Measurements from ENCODE around the gene PLAAT2.

PLAAT2 gene

GRCh38 chr11:63518548-63518947, 44.6 kb downstream of the PLAAT2 start:
- peak; percentile 10 for DNase-seq (ENCODE audit: low spot score)

DNA sequence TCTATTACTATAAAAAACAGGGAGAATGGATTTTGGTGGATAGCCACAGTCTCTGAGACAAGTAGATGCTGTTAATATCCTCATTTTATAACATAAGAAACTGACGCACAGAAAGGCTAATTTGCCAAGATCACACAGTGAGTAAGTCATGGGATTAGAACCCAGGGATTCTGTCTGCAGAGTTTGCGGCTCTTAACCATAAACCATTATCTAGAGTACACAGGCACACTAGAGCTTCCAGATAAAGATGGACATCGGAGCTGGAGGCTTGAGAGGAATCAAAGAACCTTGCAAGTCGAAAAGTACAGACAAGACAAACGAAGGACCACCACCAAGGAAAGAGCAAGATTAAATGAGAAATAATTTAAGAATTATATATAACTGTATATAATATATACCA, 46.0 kb downstream of the PLAAT2 start:
- DNase-seq (ENCODE audit: low spot score) = no peak

DNA sequence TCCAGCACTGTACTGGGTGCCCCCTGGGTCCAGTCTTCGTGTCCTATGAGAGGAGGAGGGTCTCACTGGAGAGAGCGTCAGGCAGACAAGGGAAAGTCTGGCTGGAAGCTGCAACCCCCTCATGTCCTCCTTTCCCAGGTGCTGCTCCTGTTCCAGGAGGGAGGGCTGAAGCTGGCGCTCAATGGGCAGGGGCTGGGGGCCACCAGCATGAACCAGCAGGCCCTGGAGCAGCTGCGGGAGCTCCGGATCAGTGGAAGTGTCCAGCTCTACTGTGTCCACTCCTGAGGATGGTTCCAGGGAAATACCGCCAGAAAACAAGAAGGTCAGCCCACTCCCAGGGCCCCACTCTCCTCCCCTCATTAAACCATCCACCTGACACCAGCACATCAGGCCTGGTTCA, 47.1 kb downstream of the PLAAT2 start:
- DNase-seq (ENCODE audit: low spot score) = peak; percentile 4

GRCh38 chr11:63512816-63513215, 50.4 kb downstream of the PLAAT2 start:
- DNase-seq (ENCODE audit: low spot score) = no peak

DNA sequence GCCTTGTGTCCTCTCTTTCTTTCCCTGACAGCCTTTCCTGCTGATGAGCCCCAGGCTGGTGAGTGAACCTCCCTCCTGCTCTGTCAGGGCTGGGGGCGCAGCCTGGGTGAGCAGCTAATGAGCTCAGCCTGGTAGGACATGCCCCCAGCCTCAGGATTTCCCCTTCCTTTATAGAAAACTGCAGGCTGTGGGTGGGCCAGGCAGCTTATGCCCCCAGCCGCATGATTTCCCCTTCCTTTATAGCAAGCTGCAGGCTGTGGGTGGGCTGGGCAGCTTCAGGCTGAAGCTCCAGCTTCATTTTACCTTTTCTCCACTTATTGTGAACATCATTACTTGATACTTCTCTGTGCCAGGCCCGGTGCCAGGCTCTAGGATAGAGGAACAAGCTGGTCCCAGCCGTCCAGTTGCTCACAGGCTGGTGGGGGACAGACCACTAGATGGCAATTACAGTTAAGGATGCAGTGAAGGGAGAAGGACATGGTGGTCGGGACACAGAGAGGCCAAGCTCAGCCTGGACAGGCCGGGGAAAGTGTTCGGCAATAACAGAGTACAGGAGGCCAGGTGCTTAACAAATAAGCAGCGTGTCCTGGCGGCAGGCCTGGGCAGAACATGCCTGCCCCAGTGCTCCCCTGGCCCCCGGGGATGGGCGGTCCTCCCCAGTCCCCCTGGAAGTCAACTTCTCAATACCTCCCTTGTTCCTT, 52.0 kb downstream of the PLAAT2 start:
- no peak for DNase-seq (ENCODE audit: low spot score)

- DNase-seq (ENCODE audit: low spot score) = peak; percentile 90
Measured at GRCh38 chr11:63510360-63511047, 52.7 kb downstream of the PLAAT2 start.

DNA sequence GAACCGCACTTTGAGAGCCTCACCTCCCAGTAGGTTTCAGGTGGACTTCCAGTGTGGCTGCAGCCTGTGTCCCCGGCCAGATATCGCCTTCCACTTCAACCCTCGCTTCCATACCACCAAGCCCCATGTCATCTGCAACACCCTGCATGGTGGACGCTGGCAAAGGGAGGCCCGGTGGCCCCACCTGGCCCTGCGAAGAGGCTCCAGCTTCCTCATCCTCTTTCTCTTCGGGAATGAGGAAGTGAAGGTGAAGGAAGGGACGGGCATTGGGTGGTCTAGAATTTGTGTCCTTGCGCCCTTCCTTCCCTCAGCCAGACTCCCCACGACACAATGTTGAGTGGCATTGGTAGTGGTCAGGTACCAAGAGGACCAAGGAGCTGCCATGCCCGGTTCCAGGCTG, 54.4 kb downstream of the PLAAT2 start:
- no peak for DNase-seq (ENCODE audit: low spot score)

DNA sequence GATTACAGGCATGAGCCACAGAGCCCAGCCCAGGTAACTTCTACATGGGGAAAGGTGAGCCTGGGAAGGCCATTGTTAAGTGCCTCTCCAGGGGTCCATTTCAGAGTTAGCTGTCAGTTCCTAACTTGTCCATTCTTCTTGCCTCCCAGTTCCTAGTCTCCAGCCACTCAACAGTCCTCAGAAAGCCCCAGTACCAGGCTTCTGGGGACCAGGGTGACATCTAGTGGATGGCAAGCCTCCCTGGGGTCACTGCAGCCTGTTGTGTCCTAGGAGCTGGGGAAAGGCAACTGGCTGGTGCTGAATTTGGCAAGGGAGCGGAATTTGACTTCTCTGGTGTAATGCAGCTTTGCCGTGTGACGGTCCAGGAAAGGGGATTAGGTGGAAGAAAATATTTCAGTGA, 55.2 kb downstream of the PLAAT2 start:
- DNase-seq (ENCODE audit: low spot score) = peak; percentile 39

GRCh38 chr11:63507511-63507910, 55.7 kb downstream of the PLAAT2 start:
- DNase-seq (ENCODE audit: low spot score) = no peak

DNA sequence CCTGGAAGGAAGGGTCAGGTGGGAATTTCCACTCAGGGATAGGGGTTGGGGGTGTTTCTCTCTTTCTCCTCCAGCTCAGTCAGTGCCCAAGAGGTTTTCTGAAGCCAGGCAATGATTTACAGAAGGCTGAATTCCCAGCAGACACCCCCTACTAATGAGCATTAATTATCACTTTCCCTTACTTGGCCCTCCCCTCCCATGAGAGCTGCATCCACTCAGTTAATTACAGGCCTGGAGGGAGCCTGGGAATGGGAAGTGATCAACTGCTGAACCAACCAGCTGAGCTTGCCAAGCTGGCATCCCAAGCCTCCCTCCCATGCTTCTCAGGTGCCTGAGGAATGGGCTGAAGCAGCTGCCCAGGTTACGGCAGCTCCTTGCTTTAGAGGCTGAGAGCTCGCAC, 56.3 kb downstream of the PLAAT2 start:
- no peak for DNase-seq (ENCODE audit: low spot score)

DNA sequence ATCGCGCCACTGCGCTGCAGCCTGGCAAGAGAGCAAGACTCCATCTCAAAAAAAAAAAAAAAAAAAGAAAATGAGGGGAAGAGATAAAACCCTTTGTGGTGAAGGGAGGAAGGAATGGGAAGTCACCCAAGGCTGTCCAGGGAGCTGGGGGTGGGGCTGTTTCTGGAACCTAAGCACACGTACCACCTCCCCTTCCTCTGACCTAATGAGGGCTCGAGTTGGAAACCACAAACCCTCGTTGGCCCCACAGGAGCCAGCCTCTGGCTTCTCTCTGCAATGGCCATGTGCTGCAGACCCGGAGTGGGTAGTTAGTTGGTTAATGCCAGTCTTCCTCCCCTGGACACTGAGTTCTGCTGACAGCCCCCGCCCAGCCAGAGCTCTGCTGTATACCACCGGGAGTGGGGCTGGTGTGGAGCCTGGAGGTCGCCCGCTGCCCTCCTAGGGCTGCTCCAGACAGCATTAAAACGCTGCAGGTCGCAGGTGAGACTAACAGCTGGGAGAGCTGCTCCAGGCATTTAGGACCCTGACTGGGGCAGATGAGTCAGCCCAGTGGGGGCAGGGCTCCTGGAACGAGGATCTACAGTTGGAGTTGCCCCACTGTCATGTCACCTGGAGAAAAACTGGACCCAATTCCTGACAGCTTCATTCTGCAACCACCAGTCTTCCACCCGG, 57.2 kb downstream of the PLAAT2 start, which contains the start of gene LGALS12:
LGALS12 (plus strand) TSS at position 228 of the 672 bp plus-strand sequence; CDS start at position 603, 375 bp downstream.
- DNase-seq (ENCODE audit: low spot score) = no peak

GRCh38 chr11:63504933-63505586, 58.1 kb downstream of the PLAAT2 start:
- DNase-seq (ENCODE audit: low spot score) = no peak

DNA sequence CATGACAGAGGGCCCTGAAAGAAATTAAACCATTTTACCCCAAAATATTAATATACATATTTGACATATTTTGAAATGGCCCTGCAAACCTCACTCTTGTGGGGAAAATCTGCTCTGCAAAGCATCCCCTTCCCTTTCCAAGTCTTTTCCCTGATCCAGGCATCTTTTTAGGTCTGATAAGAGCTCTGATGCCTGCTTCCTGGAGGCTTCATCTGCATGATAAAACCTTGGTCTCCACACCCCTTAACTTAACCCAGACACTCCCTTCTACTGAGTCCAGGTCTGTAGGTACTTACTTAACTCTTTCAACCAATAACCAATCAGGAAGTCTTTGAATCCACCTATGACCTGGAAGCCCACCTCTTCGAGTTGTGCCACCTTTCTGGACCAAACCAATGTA, 59.1 kb downstream of the PLAAT2 start:
- DNase-seq (ENCODE audit: low spot score) = no peak

GRCh38 chr11:63503492-63503891, 59.7 kb downstream of the PLAAT2 start:
- DNase-seq (ENCODE audit: low spot score) = no peak

Data from AG20443 (cell line).